Heart left ventricle (tissue), 16 donors: ENCODE data around the gene SMIM10L2A. TPM values are rescaled to one million over a fixed set of nuclear protein-coding genes. Genes with fewer than 3 reads are reported as not detected.

Source experiments
- ATAC-seq, 4 donors: fragments of 200-7000 bp; cut with Tn5 transposase; one replicate each; pipeline ENCODE4 v1.9.1; 2020 to 2022; ENCODE audit warnings: moderate library complexity in 4 of 4, mild to moderate bottlenecking in 3 of 4, moderate number of reproducible peaks in 1 of 4
- DNase-seq, 5 donors: peaks; one replicate each; pipeline ENCODE4 v3.0.0-alpha.2; 2020
- H3K27ac ChIP-seq, 12 donors: fragments of 200-600 bp; sonication (generic) in 4 of 12; one replicate each; pipeline versions ENCODE4 v1.5.0 to v1.8.0; 2016 to 2022; ENCODE audit warnings: mild to moderate bottlenecking in 2 of 12
- H3K27me3 ChIP-seq, 9 donors: fragments of 200-600 bp; sonication (generic) in 2 of 9; one replicate each; pipeline versions ENCODE4 v1.5.1 to v1.8.0; 2016 to 2022; ENCODE audit warnings: mild to moderate bottlenecking in 3 of 9
- H3K36me3 ChIP-seq, 9 donors: fragments of 200-600 bp; sonication (generic) in 2 of 9; one replicate each; pipeline versions ENCODE4 v1.5.0 to v1.8.0; 2018 to 2022; ENCODE audit warnings: mild to moderate bottlenecking in 2 of 9
- H3K4me1 ChIP-seq, 12 donors: fragments of 200-600 bp; sonication (generic) in 4 of 12; one replicate each; pipeline versions ENCODE4 v1.5.0 to v1.8.0; 2016 to 2022; ENCODE audit warnings: mild to moderate bottlenecking in 3 of 12
- H3K4me3 ChIP-seq, 12 donors: fragments of 200-600 bp; sonication (generic) in 4 of 12; one replicate each; pipeline versions ENCODE4 v1.5.0 to v1.8.0; 2017 to 2022; ENCODE audit warnings: mild to moderate bottlenecking in 9 of 12, moderate library complexity in 4 of 12
- H3K9me3 ChIP-seq, 12 donors: fragments of 200-600 bp; sonication (generic) in 4 of 12; one replicate each; pipeline versions ENCODE4 v1.5.0 to v1.8.0; 2016 to 2022; ENCODE audit warnings: mild to moderate bottlenecking in 1 of 12
- POLR2A ChIP-seq, 2 donors: fragments of 450-650 bp; IDR thresholded peaks; one replicate each; pipeline ENCODE4 v1.6.1; 2017; ENCODE audit warnings: antibody characterized with exemption in 2 of 2, mild to moderate bottlenecking in 2 of 2, moderate library complexity in 2 of 2
- WGBS, 4 donors: extraction: QIAGEN DNeasy Blood & Tissue Kit in 2 of 4; methylation state at CpG; one replicate each; pipeline versions ENCODE4 v1.1.5 to v1.1.7; 2013 to 2018; 5-methylcytosine and 5-hydroxymethylcytosine counted together
- intact Hi-C, 10 donors: fragments of 100-400 bp; cut with DNase I; formaldehyde crosslinking; loops; one replicate each; pipeline versions ENCODE4 v1.11.1 to v1.14.2; 2022
- polyA plus RNA-seq, 2 donors: library from polyadenylated mRNA; stranded (reverse); fragments of 200-250 nt; gene quantifications; one replicate each; pipeline ENCODE4 v1.2.3, GENCODE V29; 2013
- total RNA-seq, 9 donors: library from RNA; depleted of rRNA in 2 of 9; stranded (reverse); fragments of >200 nt in 2 of 9; fragmentation: NEBNext Ultra II Directional in 3 of 9; extraction: Animal tissue kit (Norgen Biotek cat#: 25700) in 3 of 9; gene quantifications; one replicate each; pipeline versions ENCODE4 v1.1.0 to v1.2.4, GENCODE V29; 2016 to 2023
- TF ChIP-seq, protein P1 (sequence below), 12 donors: fragments of 200-600 bp; sonication (generic) in 4 of 12; IDR thresholded peaks; one replicate each; pipeline versions ENCODE4 v1.5.0 to v1.8.0; 2018 to 2022; ENCODE audit warnings: antibody characterized with exemption in 12 of 12, mild to moderate bottlenecking in 5 of 12
- donor health status: ischemic (EF 13 %, LVEDD 7.1; RV severe dilation, severe dysfunction).
- donor health status: healthy with polysubstance abuse.
- donor health status: DM: no; HTN: yes; CAD: no.
- donor health status: DM: no; HTN: no; CAD: no.
- donor health status: ischemic (EF 25% LVEDD 6.9; RV normal size, moderate dysfunction).
- donor health status: ischemic (EF 25% LVEDD 5.7; RV mildly dilated, moderate dysfunction).
- donor health status: healthy.
- donor health status: DM: yes; HTN: yes; CAD: no.
- donor health status: ischemic (EF 35%, LVEDD 5.7; RV mildly dilated, moderate dysfunction).
- donor health status: nonischemic (EF 11% LVEDD 7.7; RV severe dilation, severe dysfunction).
- donor health status: DM: yes; HTN: yes; CAD: no.
- donor health status: PGD.
- donor health status: ischemic (EF 29% LVEDD 5.4; RV normal size, mild dysfunction).
- donor health status: nonischemic (EF 23%, LVEDD 6.1; RV moderate dilation, normal function).

The SMIM10L2A gene
- total and polyA plus RNA-seq, 11 donors: 0.37 to 2.7 (median 1.3) TPM

DNA sequence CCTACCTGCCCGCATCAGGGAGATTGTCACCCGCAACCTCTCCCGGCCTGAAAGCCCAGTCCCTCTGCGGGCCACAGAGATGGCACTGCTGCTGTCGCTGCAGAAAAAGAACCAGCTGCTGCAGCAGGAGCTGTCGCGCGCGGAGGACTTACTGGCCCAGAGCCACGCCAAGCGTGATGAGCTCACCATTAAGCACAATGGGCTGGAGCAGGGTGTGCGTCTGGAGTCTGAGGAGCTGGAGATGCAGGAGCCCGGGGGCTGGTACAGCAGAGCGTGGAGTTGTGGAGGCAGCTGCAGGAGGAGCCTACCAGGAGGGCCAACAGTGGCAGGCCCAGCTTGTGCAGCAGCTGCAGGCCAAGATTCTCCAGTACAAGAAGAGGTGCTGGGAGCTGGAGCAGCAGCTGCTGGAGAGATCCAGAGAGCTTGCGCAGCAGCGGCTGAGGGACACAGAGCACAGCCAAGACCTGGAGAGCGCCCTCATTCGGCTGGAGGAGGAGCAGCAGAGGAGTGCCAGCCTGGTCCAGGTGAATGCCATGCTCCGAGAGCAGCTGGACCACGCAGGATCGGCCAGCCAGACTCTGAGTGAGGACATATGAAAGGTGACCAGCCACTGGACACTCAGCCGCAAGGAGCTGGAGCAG lies 11.3 kb downstream of the SMIM10L2A start:
- intact Hi-C loops: no loop called here
- 67 to 82% (median 79%) methylated on average over 10 to 22 of the region's 22 CpGs for WGBS, 4 donors
- peaks cover 0 to 5% (median 0%) of the 10 kb centered on the region in 12 donors for H3K9me3 ChIP-seq
- TF ChIP-seq, protein P1, sequence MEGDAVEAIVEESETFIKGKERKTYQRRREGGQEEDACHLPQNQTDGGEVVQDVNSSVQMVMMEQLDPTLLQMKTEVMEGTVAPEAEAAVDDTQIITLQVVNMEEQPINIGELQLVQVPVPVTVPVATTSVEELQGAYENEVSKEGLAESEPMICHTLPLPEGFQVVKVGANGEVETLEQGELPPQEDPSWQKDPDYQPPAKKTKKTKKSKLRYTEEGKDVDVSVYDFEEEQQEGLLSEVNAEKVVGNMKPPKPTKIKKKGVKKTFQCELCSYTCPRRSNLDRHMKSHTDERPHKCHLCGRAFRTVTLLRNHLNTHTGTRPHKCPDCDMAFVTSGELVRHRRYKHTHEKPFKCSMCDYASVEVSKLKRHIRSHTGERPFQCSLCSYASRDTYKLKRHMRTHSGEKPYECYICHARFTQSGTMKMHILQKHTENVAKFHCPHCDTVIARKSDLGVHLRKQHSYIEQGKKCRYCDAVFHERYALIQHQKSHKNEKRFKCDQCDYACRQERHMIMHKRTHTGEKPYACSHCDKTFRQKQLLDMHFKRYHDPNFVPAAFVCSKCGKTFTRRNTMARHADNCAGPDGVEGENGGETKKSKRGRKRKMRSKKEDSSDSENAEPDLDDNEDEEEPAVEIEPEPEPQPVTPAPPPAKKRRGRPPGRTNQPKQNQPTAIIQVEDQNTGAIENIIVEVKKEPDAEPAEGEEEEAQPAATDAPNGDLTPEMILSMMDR (IDR thresholded peaks at IDR 0.05): no peak
- no peak for TF ChIP-seq POLR2A (IDR thresholded peaks at IDR 0.05)
- no peaks in the 10 kb centered on the region for H3K4me1 ChIP-seq
- peaks cover 0 to 20% (median 0%) of the 10 kb centered on the region in 9 donors for H3K27me3 ChIP-seq
- no peak overlapping the region for H3K27ac ChIP-seq
- no peaks in the 10 kb centered on the region for H3K36me3 ChIP-seq
- no peak overlapping the region for H3K4me3 ChIP-seq
- DNase-seq: no peak
- ATAC-seq: no peak

DNA sequence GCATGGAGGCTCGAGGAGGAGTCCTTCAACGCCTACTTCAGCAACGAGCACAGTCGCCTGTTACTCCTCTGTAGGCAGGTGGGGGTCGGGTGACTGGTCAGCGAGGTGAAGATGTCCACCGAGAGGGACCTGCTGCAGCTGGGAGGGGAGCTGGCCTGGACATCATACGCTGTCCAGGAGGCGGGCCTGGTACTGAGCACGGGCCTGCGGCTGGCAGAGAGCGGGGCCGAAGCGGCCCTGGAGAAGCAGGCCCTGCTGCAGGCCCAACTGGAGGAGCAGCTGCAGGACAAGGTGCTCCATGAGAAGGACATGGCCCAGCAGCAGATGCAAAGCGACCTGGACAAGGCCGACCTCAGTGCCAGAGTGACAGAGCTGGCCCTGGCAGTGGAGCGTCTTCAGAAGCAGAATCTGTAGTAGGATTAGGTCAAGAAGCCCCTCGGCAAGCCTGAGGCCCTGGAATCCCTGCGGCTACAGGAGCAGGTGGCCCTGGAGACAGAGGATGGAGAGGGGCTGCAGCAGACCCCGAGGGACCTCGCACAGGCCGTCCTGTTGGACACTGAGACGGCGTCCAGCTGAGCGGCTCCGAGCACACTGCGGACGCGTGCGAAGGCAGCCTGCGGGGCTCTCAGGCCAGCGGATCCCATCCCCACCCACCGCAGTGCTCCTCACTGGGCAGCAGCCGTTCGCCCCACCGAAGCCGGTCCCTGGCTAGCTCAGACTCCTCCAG lies 11.9 kb downstream of the SMIM10L2A start:
- Histone ChIP-seq H3K27me3 (peaks cover 0 to 20% (median 0%) of the 10 kb centered on the region in 9 donors), H3K27ac (no peak overlapping the region), H3K9me3 (peaks cover 0 to 5% (median 0%) of the 10 kb centered on the region in 12 donors), H3K4me3 (no peak overlapping the region), H3K4me1 (no peaks in the 10 kb centered on the region), H3K36me3 (no peaks in the 10 kb centered on the region)
- 94 to 97% (median 95%) methylated on average over 21 to 37 of the region's 37 CpGs for WGBS, 4 donors
- TF ChIP-seq POLR2A (IDR thresholded peaks at IDR 0.05): no peak
- TF ChIP-seq, protein P1 (IDR thresholded peaks at IDR 0.05): no peak
- intact Hi-C loops: no loop called here
- DNase-seq (no peak), ATAC-seq (no peak)

DNA sequence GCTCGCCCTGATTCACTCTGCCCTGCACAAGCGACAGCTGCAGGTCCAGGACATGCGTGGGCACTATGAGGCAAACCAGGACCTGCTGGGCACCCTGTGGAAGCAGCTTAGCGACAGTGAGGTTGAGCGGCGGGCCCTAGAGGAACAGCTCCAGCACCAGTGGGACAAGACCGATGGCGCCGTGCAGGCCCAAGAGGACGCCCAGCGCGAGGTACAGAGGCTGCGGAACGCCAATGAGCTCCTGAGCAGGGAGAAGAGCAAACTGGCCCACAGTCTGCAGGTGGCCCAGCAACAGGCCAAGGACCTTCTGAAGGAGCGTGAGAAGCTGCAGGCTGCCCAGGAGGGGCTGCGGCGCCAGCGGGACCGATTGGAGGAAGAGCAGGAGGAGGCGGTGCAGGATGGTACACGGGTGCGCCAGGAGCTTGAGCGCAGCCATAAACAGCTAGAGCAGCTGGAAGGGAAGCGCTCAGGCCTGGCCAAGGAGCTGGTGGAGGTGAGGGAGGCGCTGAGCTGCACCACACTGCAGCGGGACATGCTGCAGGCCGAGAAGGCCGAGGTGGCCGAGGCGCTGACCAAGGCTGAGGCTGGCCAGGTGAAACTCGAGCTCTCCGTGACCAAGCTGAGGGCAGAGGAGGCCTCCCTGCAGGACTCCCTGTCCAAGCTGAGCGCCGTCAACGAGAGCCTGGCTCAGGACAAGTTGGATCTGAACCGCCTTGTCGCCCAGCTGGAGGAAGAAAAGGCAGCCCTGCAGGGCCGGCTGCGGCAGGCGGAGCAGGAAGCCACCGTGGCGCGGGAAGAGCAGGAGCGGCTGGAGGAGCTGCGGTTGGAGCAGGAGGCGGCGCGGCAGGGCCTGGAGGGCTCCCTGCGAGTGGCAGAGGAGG lies 12.8 kb downstream of the SMIM10L2A start:
- Histone ChIP-seq H3K27ac (no peak overlapping the region), H3K4me1 (no peaks in the 10 kb centered on the region), H3K4me3 (no peak overlapping the region), H3K36me3 (no peaks in the 10 kb centered on the region), H3K9me3 (peaks cover 0 to 5% (median 0%) of the 10 kb centered on the region in 12 donors), H3K27me3 (peaks cover 0 to 20% (median 0%) of the 10 kb centered on the region in 9 donors)
- no peak for DNase-seq
- no peak for TF ChIP-seq POLR2A (IDR thresholded peaks at IDR 0.05)
- TF ChIP-seq, protein P1 (IDR thresholded peaks at IDR 0.05): no peak
- intact Hi-C loops: no loop called here
- 85 to 95% (median 91%) methylated on average over 34 to 49 of the region's 49 CpGs for WGBS, 4 donors
- ATAC-seq: no peak
